Endothelial cell of umbilical vein (primary cell): ENCODE data around the gene ZCCHC9. TPM values are rescaled to one million over a fixed set of nuclear protein-coding genes. Genes with fewer than 3 reads are reported as not detected.

ENCODE experiments used
- BruUV-seq: library from RNA; stranded (reverse); fragments of 400-500 nt; replicated peaks from 2 replicates; lab custom pipeline; 2021; lab: Mats Ljungman, UMichigan
- CTCF ChIA-PET: fragments of 300-600, 350-600 bp; sonication (Branson Sonifier 250); formaldehyde crosslinking; loops from one replicate; lab custom pipeline; 2021; ENCODE audit warnings: antibody characterized with exemption, inconsistent platforms; lab: Charles Lee
- POLR2A ChIA-PET: fragments of 300-600, 350-600 bp; sonication (Branson Sonifier 250); formaldehyde crosslinking; loops from one replicate; lab custom pipeline; 2021; ENCODE audit warnings: antibody characterized with exemption, inconsistent platforms; lab: Charles Lee
- DNase-seq: peaks from one replicate; pipeline ENCODE4 v3.0.0-alpha.2; 2011; ENCODE audit warnings: low read depth, low spot score
- FAIRE-seq: peaks from 2 replicates; lab custom pipeline; 2011; peaks lifted over from hg19 to GRCh38; lab: Jason Lieb, UNC
- H2AFZ ChIP-seq: 2 replicates; pipeline ENCODE4 v1.6.0; 2012; ENCODE audit warnings: low read depth, low read length, control low read depth, inconsistent platforms
- H3K27ac ChIP-seq: 2 replicates; pipeline ENCODE4 v1.5.1; 2011; ENCODE audit warnings: low read depth, mild to moderate bottlenecking, control low read depth, low read length, moderate library complexity; ENCODE audit not compliant: insufficient read depth
- H3K27me3 ChIP-seq, 2 experiments: 2 replicates each; pipeline versions ENCODE4 v1.6.0 to v1.6.1; 2011; ENCODE audit warnings: low read length in 2 of 2, mixed read lengths in 1 of 2; ENCODE audit not compliant: control insufficient read depth in 2 of 2, insufficient read depth in 2 of 2
- H3K36me3 ChIP-seq, 2 experiments: 2 replicates in 1 of 2; 3 replicates in 1 of 2; pipeline ENCODE4 v1.5.1; 2011; ENCODE audit warnings: low read length in 2 of 2, mild to moderate bottlenecking in 1 of 2, moderate library complexity in 1 of 2; ENCODE audit not compliant: control insufficient read depth in 2 of 2, insufficient read depth in 2 of 2; ENCODE audit errors: extremely low read depth in 1 of 2
- H3K4me1 ChIP-seq: 3 replicates; pipeline ENCODE4 v1.5.1; 2011; ENCODE audit warnings: mild to moderate bottlenecking, low read length; ENCODE audit not compliant: control insufficient read depth, insufficient read depth; ENCODE audit errors: extremely low read depth
- H3K4me2 ChIP-seq: 2 replicates; pipeline ENCODE4 v1.6.1; 2011; ENCODE audit warnings: low read length, control low read depth, mixed read lengths; ENCODE audit not compliant: insufficient read depth
- H3K4me3 ChIP-seq, 3 experiments: fragments of 200-600 bp in 1 of 3; sonication (generic), shearing (Covaris generic) in 1 of 3; replicated peaks in 1 of 3; 2 replicates each; pipeline ENCODE4 v1.5.1; 2011 to 2016; ENCODE audit warnings: control low read depth in 3 of 3, low read length in 3 of 3, mild to moderate bottlenecking in 2 of 3, inconsistent platforms in 1 of 3, low read depth in 1 of 3, moderate library complexity in 1 of 3; ENCODE audit not compliant: insufficient read depth in 1 of 3
- H3K79me2 ChIP-seq: 2 replicates; pipeline ENCODE4 v1.6.0; 2012; ENCODE audit warnings: low read length, inconsistent platforms; ENCODE audit not compliant: control insufficient read depth, insufficient read depth
- H3K9ac ChIP-seq: replicated peaks from 2 replicates; pipeline ENCODE3; 2011; ENCODE audit warnings: low read length, control low read depth; ENCODE audit not compliant: insufficient read depth; ENCODE audit errors: extremely low read depth
- H3K9me1 ChIP-seq: replicated peaks from 3 replicates; pipeline ENCODE4 v1.6.0; 2011; ENCODE audit warnings: mild to moderate bottlenecking, low read length; ENCODE audit not compliant: control insufficient read depth, insufficient read depth; ENCODE audit errors: extremely low read depth
- H3K9me3 ChIP-seq: replicated peaks from 2 replicates; pipeline ENCODE4 v1.5.1; 2012; ENCODE audit warnings: low read length, inconsistent platforms; ENCODE audit not compliant: control insufficient read depth, insufficient read depth
- H4K20me1 ChIP-seq: replicated peaks from 2 replicates; pipeline ENCODE3; 2011; ENCODE audit warnings: mild to moderate bottlenecking, low read length; ENCODE audit not compliant: control insufficient read depth, insufficient read depth; ENCODE audit errors: extremely low read depth
- EZH2 ChIP-seq: IDR thresholded peaks from 2 replicates; pipeline ENCODE4 v1.6.1; 2012; ENCODE audit warnings: borderline replicate concordance, low read depth, mild to moderate bottlenecking, moderate library complexity, low read length, inconsistent platforms; ENCODE audit not compliant: severe bottlenecking
- FOS ChIP-seq: IDR thresholded peaks from 2 replicates; pipeline ENCODE4 v1.6.1; 2011; ENCODE audit warnings: mild to moderate bottlenecking, low read length, moderate library complexity, borderline replicate concordance; ENCODE audit not compliant: insufficient read depth
- GATA2 ChIP-seq: IDR thresholded peaks from 2 replicates; pipeline ENCODE4 v1.7.0; 2011; ENCODE audit warnings: low read depth, mild to moderate bottlenecking, moderate library complexity, mixed read lengths, low read length; ENCODE audit not compliant: insufficient read length, insufficient read depth
- JUN ChIP-seq: IDR thresholded peaks from 2 replicates; pipeline ENCODE4 v1.6.1; 2011; ENCODE audit warnings: borderline replicate concordance, low read depth; ENCODE audit not compliant: insufficient read length, insufficient read depth
- MYC ChIP-seq: IDR thresholded peaks from one replicate; pipeline ENCODE4 v1.6.1; 2011; ENCODE audit warnings: mild to moderate bottlenecking, low read depth, low read length
- POLR2A ChIP-seq: IDR thresholded peaks from 2 replicates; pipeline ENCODE4 v1.6.1; 2012; ENCODE audit warnings: low read depth, mild to moderate bottlenecking, control low read depth, low read length
- POLR2AphosphoS5 ChIP-seq: IDR thresholded peaks from 2 replicates; pipeline ENCODE4 v1.6.1; 2012; ENCODE audit warnings: low read depth, mild to moderate bottlenecking, control low read depth, low read length, moderate library complexity; ENCODE audit not compliant: insufficient read depth
- dilution Hi-C: fragments of 300-500 bp; cut with MboI; formaldehyde crosslinking; loops from one replicate; pipeline ENCODE4 v1.15.0; 2019; ENCODE audit warnings: low sequenced_read_pairs; ENCODE audit not compliant: extremely low pct_ligation_motif_present
- intact Hi-C: fragments of 100-400 bp; cut with micrococcal nuclease; formaldehyde crosslinking; loops from one replicate; pipeline ENCODE4 v1.10.0; 2022
- polyA plus RNA-seq, 4 experiments: library from polyadenylated mRNA; depleted of rRNA in 3 of 4; stranded (reverse) in 3 of 4; unstranded in 1 of 4; fragments of >200 nt; gene quantifications; 2 replicates each; pipeline versions ENCODE4 v1.2.1 to v1.2.3, GENCODE V29; 2011 to 2012; ENCODE audit warnings: missing spikeins in 1 of 4
- total RNA-seq: library from RNA; stranded (reverse); gene quantifications from 2 replicates; pipeline ENCODE4 v1.2.3, GENCODE V29; 2021
- TF ChIP-seq, protein P1 (sequence below): IDR thresholded peaks from 2 replicates; pipeline ENCODE4 v1.6.1; 2011; ENCODE audit not compliant: insufficient read depth, insufficient read length
- TF ChIP-seq, protein P2 (sequence below), 2 donors: IDR thresholded peaks; 1 replicate in 1 of 2; 2 replicates in 1 of 2; pipeline ENCODE4 v1.5.1; 2011; ENCODE audit warnings: low read length in 2 of 2, mild to moderate bottlenecking in 2 of 2, moderate library complexity in 2 of 2, control low read depth in 1 of 2, inconsistent platforms in 1 of 2, low read depth in 1 of 2; ENCODE audit not compliant: insufficient read depth in 1 of 2; ENCODE audit errors: extremely low read depth in 1 of 2

The ZCCHC9 gene
- total and polyA plus RNA-seq, 2 donors (not counting 3 experiments of a cell fraction or from before 2014, with no cell fraction given), result 6.8 to 23.9 TPM

DNA sequence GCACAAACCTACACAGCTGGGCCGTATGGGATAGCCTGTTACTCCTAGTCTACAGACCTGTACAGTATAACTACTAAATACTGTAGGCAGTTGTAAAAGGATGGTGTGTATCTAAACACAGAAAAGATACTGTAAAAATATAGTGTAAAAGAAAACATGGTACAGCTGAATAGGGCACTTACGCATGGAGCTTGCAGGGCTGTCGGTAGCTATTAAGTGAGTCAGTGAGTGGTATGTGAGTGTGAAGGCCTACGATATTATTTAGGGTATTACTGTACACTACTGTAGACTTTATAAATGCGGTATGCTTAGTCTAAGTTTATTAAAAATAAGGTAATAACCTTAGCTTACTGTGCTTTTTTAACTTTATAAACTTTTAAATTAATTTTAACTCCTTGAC lies 1.2 kb downstream of the ZCCHC9 start:
- Histone ChIP-seq H3K36me3 (peaks cover 0 to 2% of the 10 kb centered on the region in 2 experiments), H3K79me2 (peaks cover 9% of the 10 kb centered on the region), H4K20me1 (no peaks in the 10 kb centered on the region), H3K9ac (no peak overlapping the region), H3K9me3 (no peaks in the 10 kb centered on the region), H2AFZ (no peak overlapping the region), H3K27me3 (no peaks in the 10 kb centered on the region), H3K27ac (no peak overlapping the region), H3K9me1 (no peaks in the 10 kb centered on the region), H3K4me2 (peak overlapping the region; percentile 29), H3K4me3 (no peak overlapping the region), H3K4me1 (peaks cover 16% of the 10 kb centered on the region)
- dilution Hi-C loops, result no loop called here
- no peak for DNase-seq
- intact Hi-C loops, result loop anchor here (5.0 to 10.0 kb wide), 5 partner anchors 212 to 975 kb away; partner anchors contain the start of genes RASGRF2 and RPS23
- TF ChIP-seq POLR2AphosphoS5, result no peak
- TF ChIP-seq, protein P1, sequence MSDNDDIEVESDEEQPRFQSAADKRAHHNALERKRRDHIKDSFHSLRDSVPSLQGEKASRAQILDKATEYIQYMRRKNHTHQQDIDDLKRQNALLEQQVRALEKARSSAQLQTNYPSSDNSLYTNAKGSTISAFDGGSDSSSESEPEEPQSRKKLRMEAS, result no peak
- TF ChIP-seq JUN, result no peak
- TF ChIP-seq MYC, result no peak
- TF ChIP-seq, protein P2, sequence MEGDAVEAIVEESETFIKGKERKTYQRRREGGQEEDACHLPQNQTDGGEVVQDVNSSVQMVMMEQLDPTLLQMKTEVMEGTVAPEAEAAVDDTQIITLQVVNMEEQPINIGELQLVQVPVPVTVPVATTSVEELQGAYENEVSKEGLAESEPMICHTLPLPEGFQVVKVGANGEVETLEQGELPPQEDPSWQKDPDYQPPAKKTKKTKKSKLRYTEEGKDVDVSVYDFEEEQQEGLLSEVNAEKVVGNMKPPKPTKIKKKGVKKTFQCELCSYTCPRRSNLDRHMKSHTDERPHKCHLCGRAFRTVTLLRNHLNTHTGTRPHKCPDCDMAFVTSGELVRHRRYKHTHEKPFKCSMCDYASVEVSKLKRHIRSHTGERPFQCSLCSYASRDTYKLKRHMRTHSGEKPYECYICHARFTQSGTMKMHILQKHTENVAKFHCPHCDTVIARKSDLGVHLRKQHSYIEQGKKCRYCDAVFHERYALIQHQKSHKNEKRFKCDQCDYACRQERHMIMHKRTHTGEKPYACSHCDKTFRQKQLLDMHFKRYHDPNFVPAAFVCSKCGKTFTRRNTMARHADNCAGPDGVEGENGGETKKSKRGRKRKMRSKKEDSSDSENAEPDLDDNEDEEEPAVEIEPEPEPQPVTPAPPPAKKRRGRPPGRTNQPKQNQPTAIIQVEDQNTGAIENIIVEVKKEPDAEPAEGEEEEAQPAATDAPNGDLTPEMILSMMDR (IDR thresholded peaks at IDR 0.05; ENCODE audit: extremely low read depth in 1 of 2, insufficient read depth in 1 of 2, low read depth in 1 of 2, low read length in 2 of 2), result no peak
- no peak for TF ChIP-seq FOS
- TF ChIP-seq EZH2, result no peak
- no peak for TF ChIP-seq GATA2
- TF ChIP-seq POLR2A, result no peak
- no peak for FAIRE-seq
- BruUV-seq, result no TSS peak
- ChIA-PET CTCF (interaction anchor here (0.6 to 4.1 kb wide), 4 partner anchors 11 to 863 kb away, joined by 3 to 26 read pairs (median 4); no protein-coding TSS in a partner anchor), POLR2A (no interaction called here)
